GM10847 (cell line): Measurements from ENCODE around the gene XPR1.

Experiments
- POLR2A ChIP-seq: IDR thresholded peaks from 2 replicates; pipeline ENCODE4 v1.6.1; 2011; ENCODE audit not compliant: insufficient read length; ENCODE audit errors: extremely low read depth

XPR1 gene

GRCh38 chr1:180927841-180928240 is 296.0 kb downstream of the XPR1 start:
- no peak for TF ChIP-seq POLR2A

DNA sequence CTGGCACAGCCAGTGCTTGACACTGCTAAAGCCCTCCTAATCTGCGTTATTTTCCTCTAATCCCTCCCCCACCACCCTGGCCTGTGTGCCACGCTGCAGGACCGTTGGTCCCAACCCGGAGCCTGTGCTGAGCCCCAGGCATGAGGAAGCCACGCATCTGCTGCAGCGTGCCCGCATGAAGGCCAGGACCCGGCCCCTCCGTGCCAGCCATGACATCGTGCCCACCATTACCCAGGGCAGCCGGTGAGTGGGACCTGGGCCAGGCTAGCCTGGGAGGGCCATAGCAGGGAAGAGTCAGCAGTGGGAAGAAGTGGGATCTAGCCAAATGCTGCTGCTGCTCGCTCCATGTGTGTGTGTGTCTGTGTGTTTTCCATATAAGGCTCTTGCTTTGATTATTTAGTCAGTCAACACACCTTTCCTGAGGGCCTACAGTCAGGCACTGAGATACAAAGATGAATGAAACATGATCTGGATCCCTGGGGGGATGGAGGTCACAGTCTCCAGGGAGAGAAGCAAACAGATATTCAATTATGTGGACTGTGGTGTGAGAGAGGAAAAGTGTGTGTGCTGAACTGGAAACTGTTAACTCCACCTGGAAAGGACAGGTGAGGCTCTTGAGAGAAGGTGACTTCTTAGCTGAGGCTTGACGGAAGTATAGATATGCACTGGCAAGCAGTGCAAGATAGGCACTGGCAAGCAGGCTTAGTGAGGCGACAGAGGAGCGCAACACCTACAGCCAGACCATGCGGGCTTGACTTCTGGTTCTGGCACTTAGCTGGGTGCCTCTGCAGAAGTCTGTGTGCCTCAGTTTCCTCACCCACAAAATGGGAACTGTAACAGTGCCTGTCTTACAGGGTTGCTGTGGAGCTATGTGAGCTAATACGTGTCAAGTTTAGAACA is 296.8 kb downstream of the XPR1 start:
- TF ChIP-seq POLR2A, result no peak

DNA sequence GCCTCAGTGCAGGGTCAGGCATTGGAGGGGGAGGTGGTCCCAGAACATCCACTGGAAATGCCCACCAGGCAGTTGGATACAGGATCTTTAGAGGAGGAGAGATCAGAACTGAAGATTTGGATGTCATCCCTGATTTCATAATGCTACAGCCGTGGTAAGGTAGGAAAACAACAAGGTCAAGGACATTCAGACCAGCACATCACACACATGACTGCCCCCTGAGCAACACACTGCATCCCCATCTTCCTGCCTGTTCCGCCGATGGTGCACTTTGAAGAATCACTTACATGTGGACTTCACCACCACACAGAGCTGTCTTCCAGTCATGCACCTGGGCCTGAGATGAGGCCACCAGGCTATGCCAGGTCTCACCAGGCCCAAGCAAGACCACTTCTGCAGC is 297.6 kb downstream of the XPR1 start:
- no peak for TF ChIP-seq POLR2A

GRCh38 chr1:180930687-180931086 is 298.9 kb downstream of the XPR1 start:
- TF ChIP-seq POLR2A, result no peak

GRCh38 chr1:180931529-180931928 is 299.7 kb downstream of the XPR1 start:
- no peak for TF ChIP-seq POLR2A

DNA sequence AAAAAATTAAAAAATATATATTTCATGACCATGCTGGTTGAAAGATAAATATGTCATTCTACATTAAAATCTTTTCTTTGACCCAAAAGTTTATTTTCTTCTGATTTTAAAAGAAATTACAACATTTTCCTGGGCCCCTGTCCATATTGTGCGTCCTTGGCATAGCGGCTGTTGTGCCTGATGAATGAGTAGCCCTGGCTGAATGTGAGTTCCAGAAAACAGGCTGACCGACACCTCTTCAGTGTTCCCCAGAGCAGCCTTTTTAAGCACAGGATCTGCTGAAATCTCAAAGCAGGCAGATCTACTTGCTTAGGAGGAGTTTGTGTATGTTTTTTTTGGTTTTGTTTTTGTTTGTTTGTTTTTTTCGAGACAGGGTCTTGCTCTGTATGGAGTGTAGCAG is 300.6 kb downstream of the XPR1 start:
- TF ChIP-seq POLR2A, result no peak

GRCh38 chr1:180933141-180933540 is 301.3 kb downstream of the XPR1 start:
- TF ChIP-seq POLR2A, result no peak

DNA sequence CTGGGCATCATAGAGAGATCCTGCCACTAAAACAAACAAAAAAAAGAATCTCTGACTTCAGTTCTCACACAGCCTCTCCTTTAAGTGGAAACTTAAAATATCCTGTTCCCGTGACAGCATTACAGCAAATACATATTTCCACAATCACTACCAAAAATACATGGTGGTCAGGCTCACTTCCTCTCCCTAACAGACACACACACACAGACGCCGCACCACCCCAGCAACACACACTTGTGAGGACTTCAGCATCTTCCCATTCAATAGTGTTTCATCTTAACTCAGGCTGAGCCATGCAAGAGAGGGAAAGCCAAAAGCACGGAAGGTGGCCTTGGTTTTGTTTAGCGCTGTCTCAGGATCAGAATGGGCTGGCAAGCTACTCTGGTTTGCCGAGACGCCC is 302.7 kb downstream of the XPR1 start:
- TF ChIP-seq POLR2A, result no peak

GRCh38 chr1:180935326-180936109 is 303.7 kb downstream of the XPR1 start:
- no peak for TF ChIP-seq POLR2A

DNA sequence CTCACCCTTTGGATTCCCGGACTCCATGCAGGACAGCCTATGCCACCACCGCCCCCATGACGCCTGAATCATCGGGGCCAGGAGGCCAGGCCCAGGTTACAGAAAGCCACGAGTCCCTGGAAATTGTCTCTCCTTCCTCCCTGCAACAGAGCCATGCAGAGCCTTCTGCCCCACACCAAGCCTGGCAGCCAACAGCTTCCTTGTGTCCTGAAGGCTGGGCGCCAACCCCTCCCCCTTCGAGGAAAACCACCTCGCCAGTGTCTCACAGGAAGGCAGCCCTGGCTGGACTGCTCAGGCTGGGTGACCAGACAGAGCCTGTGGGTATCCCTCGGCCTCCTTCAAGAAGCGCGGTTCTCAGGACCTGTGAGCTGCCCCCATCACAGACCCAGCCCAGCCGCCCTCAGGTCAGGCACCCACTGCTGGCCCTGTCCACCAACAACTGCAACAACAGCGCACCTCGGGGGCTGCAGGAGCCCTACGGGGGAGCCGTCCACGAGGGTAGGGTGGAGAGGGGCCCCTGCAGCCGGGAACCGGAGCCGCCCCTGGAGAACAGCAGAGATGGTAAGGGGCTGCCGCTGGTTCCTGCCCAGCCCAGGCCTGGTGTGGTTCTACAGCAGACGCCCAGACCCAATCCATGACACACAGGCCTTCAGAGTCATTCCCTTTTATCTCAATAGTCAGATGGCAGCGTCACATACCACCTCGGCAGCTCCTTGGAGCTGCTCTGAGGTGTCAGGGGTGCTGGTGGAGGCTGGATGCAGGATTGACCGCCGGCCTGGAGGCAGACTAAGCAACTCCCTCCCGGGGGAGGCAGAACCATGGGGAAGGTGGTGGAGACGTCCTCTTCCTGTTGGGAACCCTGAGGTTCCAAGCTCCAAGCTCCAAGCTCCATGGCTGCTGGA is 304.5 kb downstream of the XPR1 start:
- TF ChIP-seq POLR2A, result no peak

DNA sequence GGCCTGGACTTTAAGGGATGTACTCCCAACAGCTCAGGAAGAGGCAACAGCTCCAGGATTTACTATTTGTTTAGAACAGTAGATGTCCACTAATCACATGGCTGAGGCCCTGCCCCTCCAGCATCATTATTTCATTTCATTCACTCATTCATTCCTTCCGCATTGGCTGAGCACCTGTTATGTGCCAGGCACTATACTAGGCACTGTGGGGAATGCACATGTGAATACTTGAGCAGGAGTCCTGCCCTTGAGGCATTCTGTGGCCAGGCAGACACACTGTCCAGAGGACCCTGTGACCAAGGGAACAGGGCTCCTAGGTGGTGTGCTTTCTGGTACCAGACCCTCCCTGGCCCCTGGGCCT is 305.2 kb downstream of the XPR1 start:
- TF ChIP-seq POLR2A, result no peak

DNA sequence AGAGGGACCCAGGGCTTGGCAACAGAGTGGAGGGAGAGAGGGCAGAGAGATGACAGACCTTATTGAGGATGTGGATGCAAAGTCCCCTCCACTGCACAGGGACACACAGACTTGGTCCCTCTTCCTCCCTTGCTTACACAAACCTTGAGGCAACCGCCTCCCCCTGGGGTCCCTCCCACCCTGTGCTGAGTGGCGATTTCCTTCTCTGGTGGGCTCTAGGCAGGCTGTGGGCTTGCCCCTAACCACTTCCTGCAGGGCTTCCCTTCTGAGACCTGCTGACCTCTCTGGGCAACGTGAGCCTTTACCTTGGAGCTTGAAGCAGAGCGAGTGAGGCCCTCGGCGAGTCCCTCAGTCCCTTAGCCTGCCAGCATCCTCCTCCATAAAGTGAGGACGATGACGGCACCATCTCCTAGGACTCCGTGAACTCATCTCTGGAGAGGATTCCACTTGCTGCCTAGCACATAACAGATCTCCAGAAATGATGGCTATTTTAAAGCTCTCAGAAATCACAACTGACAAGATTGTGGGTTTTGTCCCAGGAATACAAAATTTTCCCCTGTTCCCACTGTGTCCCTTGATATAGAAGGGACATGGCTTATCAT is 305.9 kb downstream of the XPR1 start:
- TF ChIP-seq POLR2A, result no peak

DNA sequence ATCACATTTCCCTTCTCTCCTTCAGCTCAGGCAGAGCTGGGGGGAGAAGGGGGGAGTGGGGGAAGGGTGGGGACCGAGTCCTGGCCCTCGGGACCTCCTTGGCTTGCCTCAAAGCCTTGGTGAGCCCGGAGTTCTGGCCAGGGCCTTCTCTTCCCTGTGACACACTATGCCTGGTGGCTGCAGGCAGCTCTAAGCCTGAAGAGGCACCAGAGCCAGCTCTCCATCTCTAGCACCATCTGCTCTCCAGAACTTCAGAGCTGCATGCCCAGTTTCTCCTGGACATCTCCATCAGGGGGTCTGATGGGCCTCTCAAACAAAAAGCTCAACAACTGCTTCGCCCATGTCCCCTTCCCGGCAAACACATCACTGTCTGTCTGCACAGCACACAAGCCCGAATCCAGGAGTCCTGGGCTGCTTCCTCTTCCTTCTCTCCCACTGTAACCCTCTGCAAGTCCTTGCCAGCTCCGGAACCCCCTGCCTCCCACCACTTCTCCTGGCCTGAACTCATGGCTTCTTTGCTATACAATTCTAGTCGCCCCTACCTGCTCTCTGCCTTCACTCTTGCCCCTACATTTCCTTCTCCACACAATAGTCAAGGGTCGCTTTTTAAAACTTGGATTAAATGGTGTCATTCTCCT is 307.4 kb downstream of the XPR1 start:
- no peak for TF ChIP-seq POLR2A

DNA sequence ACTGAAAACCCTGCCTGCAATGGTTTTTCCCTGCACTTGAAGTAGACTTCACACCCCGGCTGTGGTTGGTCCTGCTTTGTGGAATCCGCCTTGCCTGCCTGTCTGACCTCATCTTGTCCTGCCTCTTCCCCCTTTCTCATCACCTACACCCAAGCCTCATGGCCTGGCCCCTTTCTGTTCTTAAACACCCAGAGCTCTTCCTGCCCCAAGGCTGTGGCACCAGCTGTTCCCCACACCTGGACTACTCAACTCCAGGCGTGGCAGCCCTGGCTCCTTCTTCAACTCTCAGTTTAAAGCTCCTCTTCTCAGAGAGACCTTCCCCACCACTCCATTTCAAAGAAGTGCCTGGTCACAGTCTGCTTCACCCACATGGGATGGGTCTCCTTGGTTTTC is 307.9 kb downstream of the XPR1 start:
- no peak for TF ChIP-seq POLR2A
